Liver (tissue), 3 donors: ENCODE data around the gene UNCX.

Source experiments
- CTCF ChIP-seq: fragments of 150-350 bp; IDR thresholded peaks from 2 replicates; pipeline ENCODE4 v1.5.1; 2017; ENCODE audit warnings: improper control_type of control experiment, low read depth, low read length; ENCODE audit not compliant: missing input control
- FOXA1 ChIP-seq: IDR thresholded peaks from 2 replicates; pipeline ENCODE4 v1.6.1; 2016; ENCODE audit warnings: antibody characterized with exemption
- JUND ChIP-seq, 2 donors: IDR thresholded peaks; 2 replicates each; pipeline ENCODE4 v1.6.1; 2016; ENCODE audit warnings: antibody characterized with exemption in 2 of 2
- MAX ChIP-seq: IDR thresholded peaks from 2 replicates; pipeline ENCODE4 v1.6.1; 2016; ENCODE audit warnings: antibody characterized with exemption
- REST ChIP-seq: IDR thresholded peaks from 2 replicates; pipeline ENCODE4 v1.6.1; 2016; ENCODE audit warnings: antibody characterized with exemption, mild to moderate bottlenecking
- RXRA ChIP-seq, 2 donors: IDR thresholded peaks; 2 replicates each; pipeline ENCODE4 v1.6.1; 2017 to 2018; ENCODE audit warnings: antibody characterized with exemption in 2 of 2, mild to moderate bottlenecking in 1 of 2
- SP1 ChIP-seq: IDR thresholded peaks from 2 replicates; pipeline ENCODE4 v1.6.1; 2018; ENCODE audit warnings: antibody characterized with exemption, mild to moderate bottlenecking
- TAF1 ChIP-seq: conservative IDR thresholded peaks from 2 replicates; pipeline ENCODE4 v1.6.1; 2016; ENCODE audit warnings: antibody characterized with exemption, mild to moderate bottlenecking
- YY1 ChIP-seq: IDR thresholded peaks from 2 replicates; pipeline ENCODE4 v1.6.1; 2016; ENCODE audit warnings: antibody characterized with exemption, mild to moderate bottlenecking
- TF ChIP-seq, protein P1 (sequence below): IDR thresholded peaks from 2 replicates; pipeline ENCODE4 v1.6.1; 2016; ENCODE audit warnings: antibody characterized with exemption
- TF ChIP-seq, protein P2 (sequence below): IDR thresholded peaks from 2 replicates; pipeline ENCODE4 v1.6.1; 2016; ENCODE audit warnings: antibody characterized with exemption
- donor health status: healthy.
- donor health status: healthy.

GRCh38 chr7:1274121-1274875, 41.6 kb downstream of the UNCX start:
- no peak for TF ChIP-seq TAF1
- no peak for TF ChIP-seq CTCF
- no peak for TF ChIP-seq MAX
- no peak for TF ChIP-seq FOXA1
- TF ChIP-seq JUND (IDR thresholded peaks at IDR 0.05) = no peak
- TF ChIP-seq, protein P1, sequence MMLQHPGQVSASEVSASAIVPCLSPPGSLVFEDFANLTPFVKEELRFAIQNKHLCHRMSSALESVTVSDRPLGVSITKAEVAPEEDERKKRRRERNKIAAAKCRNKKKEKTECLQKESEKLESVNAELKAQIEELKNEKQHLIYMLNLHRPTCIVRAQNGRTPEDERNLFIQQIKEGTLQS = no peak
- TF ChIP-seq REST = no peak
- TF ChIP-seq, protein P2, sequence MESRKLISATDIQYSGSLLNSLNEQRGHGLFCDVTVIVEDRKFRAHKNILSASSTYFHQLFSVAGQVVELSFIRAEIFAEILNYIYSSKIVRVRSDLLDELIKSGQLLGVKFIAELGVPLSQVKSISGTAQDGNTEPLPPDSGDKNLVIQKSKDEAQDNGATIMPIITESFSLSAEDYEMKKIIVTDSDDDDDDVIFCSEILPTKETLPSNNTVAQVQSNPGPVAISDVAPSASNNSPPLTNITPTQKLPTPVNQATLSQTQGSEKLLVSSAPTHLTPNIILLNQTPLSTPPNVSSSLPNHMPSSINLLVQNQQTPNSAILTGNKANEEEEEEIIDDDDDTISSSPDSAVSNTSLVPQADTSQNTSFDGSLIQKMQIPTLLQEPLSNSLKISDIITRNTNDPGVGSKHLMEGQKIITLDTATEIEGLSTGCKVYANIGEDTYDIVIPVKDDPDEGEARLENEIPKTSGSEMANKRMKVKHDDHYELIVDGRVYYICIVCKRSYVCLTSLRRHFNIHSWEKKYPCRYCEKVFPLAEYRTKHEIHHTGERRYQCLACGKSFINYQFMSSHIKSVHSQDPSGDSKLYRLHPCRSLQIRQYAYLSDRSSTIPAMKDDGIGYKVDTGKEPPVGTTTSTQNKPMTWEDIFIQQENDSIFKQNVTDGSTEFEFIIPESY = no peak
- no peak for TF ChIP-seq YY1
- TF ChIP-seq RXRA (IDR thresholded peaks at IDR 0.05) = no peak
- TF ChIP-seq SP1 = no peak
